ENCODE results near the gene SORBS1. TPM values are rescaled to one million over a fixed set of nuclear protein-coding genes. Genes with fewer than 3 reads are reported as not detected.

The SORBS1 gene
- total RNA-seq, 2 donors from 2014 or later: 56.8 to 79.1 TPM

GRCh38 chr10:95438781-95439180 is 122.4 kb downstream of the SORBS1 start:
- ATAC-seq: no peak
- DNase-seq: no peak
- TF ChIP-seq POLR2A (IDR thresholded peaks at IDR 0.05) (no peak), CTCF (IDR thresholded peaks at IDR 0.05) (no peak)
- Histone ChIP-seq H3K9me3 (no peaks in the 10 kb centered on the region), H3K27me3 (no peaks in the 10 kb centered on the region), H3K27ac (no peak overlapping the region), H3K4me3 (no peak overlapping the region), H3K36me3 (replicated peaks in 1 of 2; ENCODE audit: insufficient read depth in 1 of 2, low read depth in 2 of 2) (peaks cover 0 to 3% of the 10 kb centered on the region in 2 donors), H3K4me1 (peaks cover 18% of the 10 kb centered on the region)
- intact Hi-C loops (cut with DNase I): no loop called here
- WGBS, 2 donors: 92 to 98% methylated on average over 2 of the region's 2 CpGs

GRCh38 chr10:95437669-95438068 is 123.5 kb downstream of the SORBS1 start:
- TF ChIP-seq POLR2A (IDR thresholded peaks at IDR 0.05): no peak
- no peak for TF ChIP-seq CTCF (IDR thresholded peaks at IDR 0.05)
- no peaks in the 10 kb centered on the region for H3K27me3 ChIP-seq
- DNase-seq (no peak), ATAC-seq (no peak)
- H3K27ac ChIP-seq: no peak overlapping the region
- 89 to 91% methylated on average over 7 of the region's 7 CpGs for WGBS, 2 donors
- intact Hi-C loops (cut with DNase I): no loop called here
- no peak overlapping the region for H3K4me3 ChIP-seq
- peaks cover 18% of the 10 kb centered on the region for H3K4me1 ChIP-seq
- peaks cover 0 to 3% of the 10 kb centered on the region in 2 donors for H3K36me3 ChIP-seq (replicated peaks in 1 of 2; ENCODE audit: insufficient read depth in 1 of 2, low read depth in 2 of 2)
- no peaks in the 10 kb centered on the region for H3K9me3 ChIP-seq

- 90% methylated on average over 10 to 13 of the region's 13 CpGs for WGBS, 2 donors
- H3K4me3 ChIP-seq: no peak overlapping the region
- no peaks in the 10 kb centered on the region for H3K9me3 ChIP-seq
- no peak for DNase-seq
- intact Hi-C loops (cut with DNase I): no loop called here
- no peaks in the 10 kb centered on the region for H3K27me3 ChIP-seq
- peaks cover 0 to 3% of the 10 kb centered on the region in 2 donors for H3K36me3 ChIP-seq (replicated peaks in 1 of 2; ENCODE audit: insufficient read depth in 1 of 2, low read depth in 2 of 2)
- peaks cover 7% of the 10 kb centered on the region for H3K4me1 ChIP-seq
- TF ChIP-seq CTCF (IDR thresholded peaks at IDR 0.05) (no peak), POLR2A (IDR thresholded peaks at IDR 0.05) (no peak)
- no peak overlapping the region for H3K27ac ChIP-seq
- ATAC-seq: no peak
Observed at GRCh38 chr10:95435548-95436279, 125.5 kb downstream of the SORBS1 start.

GRCh38 chr10:95434583-95434982 is 126.6 kb downstream of the SORBS1 start:
- Histone ChIP-seq H3K36me3 (replicated peaks in 1 of 2; ENCODE audit: insufficient read depth in 1 of 2, low read depth in 2 of 2) (peaks cover 0 to 3% of the 10 kb centered on the region in 2 donors), H3K27me3 (no peaks in the 10 kb centered on the region), H3K27ac (peak overlapping the region in 1 of 4 donors; percentile 3), H3K4me1 (peaks cover 4% of the 10 kb centered on the region), H3K9me3 (no peaks in the 10 kb centered on the region), H3K4me3 (no peak overlapping the region)
- DNase-seq (no peak), ATAC-seq (no peak)
- intact Hi-C loops (cut with DNase I): loop anchor here (5.0 kb wide), 1 partner anchor 168 kb away; no protein-coding TSS in a partner anchor
- no peak for TF ChIP-seq POLR2A (IDR thresholded peaks at IDR 0.05)
- TF ChIP-seq CTCF (IDR thresholded peaks at IDR 0.05): no peak
- WGBS, 2 donors: 76 to 94% methylated on average over 9 of the region's 9 CpGs

- intact Hi-C loops (cut with DNase I): loop anchor here (5.0 kb wide), 1 partner anchor 170 kb away; no protein-coding TSS in a partner anchor
- no peak for TF ChIP-seq POLR2A (IDR thresholded peaks at IDR 0.05)
- no peak for TF ChIP-seq CTCF (IDR thresholded peaks at IDR 0.05)
- DNase-seq (no peak), ATAC-seq (no peak)
- Histone ChIP-seq H3K4me1 (peaks cover 4% of the 10 kb centered on the region), H3K36me3 (replicated peaks in 1 of 2; ENCODE audit: insufficient read depth in 1 of 2, low read depth in 2 of 2) (no peaks in the 10 kb centered on the region), H3K9me3 (no peaks in the 10 kb centered on the region), H3K4me3 (no peak overlapping the region), H3K27me3 (no peaks in the 10 kb centered on the region), H3K27ac (no peak overlapping the region)
- 71 to 88% methylated on average over 1 to 4 of the region's 4 CpGs for WGBS, 2 donors
Observed at GRCh38 chr10:95431900-95432342, 129.2 kb downstream of the SORBS1 start.

Measured in body of pancreas (tissue), 4 donors.